Thymus (tissue), 11 donors: Measurements from ENCODE around the gene KPNA4. TPM values are rescaled to one million over a fixed set of nuclear protein-coding genes. Genes with fewer than 3 reads are reported as not detected.
"Not testable (repeated sequence)": the region's sequence is repeated elsewhere in the genome, so short reads cannot be mapped to it uniquely, and the experiment has no call there.

Source experiments
- DNase-seq, 9 donors: peaks; one replicate each; pipeline ENCODE4 v3.0.0-alpha.2; 2013; ENCODE audit warnings: low spot score in 9 of 9, low read depth in 6 of 9, missing footprints in 1 of 9
- H3K27ac ChIP-seq, 2 donors: one replicate each; pipeline ENCODE4 v1.5.1; 2013; ENCODE audit warnings: control low read depth in 1 of 2, low read depth in 1 of 2, low read length in 1 of 2, mild to moderate bottlenecking in 1 of 2, moderate library complexity in 1 of 2
- H3K27me3 ChIP-seq, 2 donors: one replicate each; pipeline ENCODE4 v1.5.1; 2013; ENCODE audit warnings: low read length in 1 of 2; ENCODE audit not compliant: control insufficient read depth in 2 of 2, insufficient read depth in 1 of 2
- H3K36me3 ChIP-seq, 2 donors: one replicate each; pipeline ENCODE4 v1.5.1; 2013; ENCODE audit warnings: low read length in 1 of 2, mild to moderate bottlenecking in 1 of 2, moderate library complexity in 1 of 2; ENCODE audit not compliant: control insufficient read depth in 2 of 2, insufficient read depth in 2 of 2
- H3K4me1 ChIP-seq, 2 donors: one replicate each; pipeline ENCODE4 v1.5.1; 2013; ENCODE audit warnings: low read length in 2 of 2; ENCODE audit not compliant: control insufficient read depth in 2 of 2, insufficient read depth in 2 of 2
- H3K4me3 ChIP-seq, 2 donors: one replicate each; pipeline ENCODE4 v1.5.1; 2013; ENCODE audit warnings: low read length in 2 of 2, control low read depth in 1 of 2, mild to moderate bottlenecking in 1 of 2
- H3K9me3 ChIP-seq, 2 donors: one replicate each; pipeline ENCODE4 v1.5.1; 2013; ENCODE audit warnings: low read length in 1 of 2, mild to moderate bottlenecking in 1 of 2; ENCODE audit not compliant: control insufficient read depth in 2 of 2, insufficient read depth in 1 of 2
- WGBS: extraction: QIAGEN DNeasy Blood & Tissue Kit; methylation state at CpG from one replicate; pipeline ENCODE4 v1.1.7; 2013; 5-methylcytosine and 5-hydroxymethylcytosine counted together
- polyA plus RNA-seq: library from polyadenylated mRNA; stranded (reverse); fragments of 200-250 nt; gene quantifications from one replicate; pipeline ENCODE4 v1.2.3, GENCODE V29; 2013
- total RNA-seq: library from RNA; stranded (reverse); fragments of 120-200 nt; gene quantifications from one replicate; pipeline ENCODE4 v1.2.4, GENCODE V29; 2013
- donor health status: healthy.

Gene KPNA4
- total and polyA plus RNA-seq, 2 donors = 22.9 to 26.0 TPM

- H3K27ac ChIP-seq = no peak overlapping the region
- 80% methylated on average over 2 of the region's 2 CpGs for WGBS
- H3K36me3 ChIP-seq = no peaks in the 10 kb centered on the region
- no peak overlapping the region for H3K4me3 ChIP-seq
- H3K9me3 ChIP-seq = no peaks in the 10 kb centered on the region
- H3K4me1 ChIP-seq = no peaks in the 10 kb centered on the region
- H3K27me3 ChIP-seq = peaks cover 0 to 2% of the 10 kb centered on the region in 2 donors
- DNase-seq = no peak
These were observed 11.7 kb upstream of the KPNA4 start for GRCh38 chr3:160577093-160577492.

GRCh38 chr3:160576621-160577020, 11.2 kb upstream of the KPNA4 start:
- no peaks in the 10 kb centered on the region for H3K4me1 ChIP-seq
- no peaks in the 10 kb centered on the region for H3K9me3 ChIP-seq
- no peak for DNase-seq
- no peaks in the 10 kb centered on the region for H3K36me3 ChIP-seq
- H3K27ac ChIP-seq = no peak overlapping the region
- no peak overlapping the region for H3K4me3 ChIP-seq
- H3K27me3 ChIP-seq = peaks cover 0 to 2% of the 10 kb centered on the region in 2 donors

GRCh38 chr3:160575589-160575988, 10.2 kb upstream of the KPNA4 start:
- no peaks in the 10 kb centered on the region for H3K4me1 ChIP-seq
- no peak for DNase-seq
- H3K27ac ChIP-seq = no peak overlapping the region
- no peaks in the 10 kb centered on the region for H3K9me3 ChIP-seq
- WGBS = 95% methylated on average over 1 of the region's 1 CpG
- H3K4me3 ChIP-seq = no peak overlapping the region
- peaks cover 0 to under 1% of the 10 kb centered on the region in 2 donors for H3K27me3 ChIP-seq
- H3K36me3 ChIP-seq = no peaks in the 10 kb centered on the region

GRCh38 chr3:160574636-160575035, 9.3 kb upstream of the KPNA4 start:
- Histone ChIP-seq H3K4me3 (no peak overlapping the region), H3K4me1 (no peaks in the 10 kb centered on the region), H3K27me3 (no peaks in the 10 kb centered on the region), H3K36me3 (no peaks in the 10 kb centered on the region), H3K27ac (no peak overlapping the region), H3K9me3 (no peaks in the 10 kb centered on the region)
- over 99% methylated on average over 3 of the region's 3 CpGs for WGBS
- no peak for DNase-seq

GRCh38 chr3:160573955-160574525, 8.7 kb upstream of the KPNA4 start:
- not testable (repeated sequence) for H3K9me3 ChIP-seq, H3K36me3 ChIP-seq, DNase-seq, H3K27me3 ChIP-seq, H3K4me1 ChIP-seq, H3K4me3 ChIP-seq, H3K27ac ChIP-seq
- 98% methylated on average over 35 of the region's 35 CpGs for WGBS

GRCh38 chr3:160569894-160570652, 4.7 kb upstream of the KPNA4 start:
- WGBS = 95% methylated on average over 4 of the region's 4 CpGs
- no peak overlapping the region for H3K27ac ChIP-seq
- H3K27me3 ChIP-seq = no peaks in the 10 kb centered on the region
- peaks cover 0 to 12% of the 10 kb centered on the region in 2 donors for H3K4me1 ChIP-seq
- no peak overlapping the region for H3K4me3 ChIP-seq
- H3K9me3 ChIP-seq = peaks cover 0 to 8% of the 10 kb centered on the region in 2 donors
- DNase-seq = no peak
- H3K36me3 ChIP-seq = no peaks in the 10 kb centered on the region

GRCh38 chr3:160568989-160569388, 3.6 kb upstream of the KPNA4 start:
- Histone ChIP-seq H3K4me3 (no peak overlapping the region), H3K9me3 (peaks cover 0 to 8% of the 10 kb centered on the region in 2 donors), H3K4me1 (peaks cover 2 to 15% of the 10 kb centered on the region in 2 donors), H3K27ac (no peak overlapping the region), H3K27me3 (no peaks in the 10 kb centered on the region), H3K36me3 (no peaks in the 10 kb centered on the region)
- peak in 1 of 9 donors; percentile 24 for DNase-seq
- 44% methylated on average over 10 of the region's 10 CpGs for WGBS

- DNase-seq = no peak
- peaks cover 6 to 20% of the 10 kb centered on the region in 2 donors for H3K4me1 ChIP-seq
These were observed 2.4 kb upstream of the KPNA4 start for GRCh38 chr3:160567774-160568173.

GRCh38 chr3:160566499-160566898, 1.1 kb upstream of the KPNA4 start:
- 36% methylated on average over 10 of the region's 10 CpGs for WGBS
- no peak overlapping the region for H3K27ac ChIP-seq
- H3K4me3 ChIP-seq = peak overlapping the region; percentile 81 to 84
- peaks cover 0 to 4% of the 10 kb centered on the region in 2 donors for H3K36me3 ChIP-seq
- H3K9me3 ChIP-seq = peaks cover 0 to 8% of the 10 kb centered on the region in 2 donors
- no peak for DNase-seq
- peaks cover 6 to 20% of the 10 kb centered on the region in 2 donors for H3K4me1 ChIP-seq
- H3K27me3 ChIP-seq = no peaks in the 10 kb centered on the region

More at GRCh38 chr3:160567774-160568173, 2.4 kb upstream of the KPNA4 start:
- H3K4me3 ChIP-seq = no peak overlapping the region
- peaks cover 0 to 4% of the 10 kb centered on the region in 2 donors for H3K36me3 ChIP-seq
- no peak overlapping the region for H3K27ac ChIP-seq
- peaks cover 0 to 8% of the 10 kb centered on the region in 2 donors for H3K9me3 ChIP-seq
- 98% methylated on average over 3 of the region's 3 CpGs for WGBS
- H3K27me3 ChIP-seq = no peaks in the 10 kb centered on the region
